ENCODE results near the gene TP53BP2.
"Not testable (repeated sequence)": the region's sequence is repeated elsewhere in the genome, so short reads cannot be mapped to it uniquely, and the experiment has no call there.

DNA sequence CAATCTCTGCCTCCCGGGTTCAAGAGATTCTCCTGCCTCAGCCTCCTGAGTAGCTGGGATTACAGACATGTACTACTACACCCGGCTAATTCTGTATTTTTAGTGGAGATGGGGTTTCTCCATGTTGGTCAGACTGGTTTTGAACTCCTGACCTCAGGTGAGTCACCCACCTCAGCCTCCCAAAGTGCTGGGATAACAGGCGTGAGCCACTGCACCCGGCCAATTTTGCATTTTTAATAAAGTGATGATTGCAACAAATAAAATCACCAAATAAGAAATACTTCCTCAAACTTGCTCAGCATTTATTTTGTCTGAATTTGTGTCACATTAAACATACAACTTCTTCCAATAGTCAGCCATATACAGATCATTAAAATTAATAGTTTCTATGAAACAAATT, 35.8 kb downstream of the TP53BP2 start:
- not testable (repeated sequence) for TF ChIP-seq TCF3 (IDR thresholded peaks at IDR 0.05; ENCODE audit: borderline replicate concordance, insufficient read depth, low read depth, low read length); POLR2A (IDR thresholded peaks at IDR 0.05; ENCODE audit: low read depth, low read length); HDGF (IDR thresholded peaks at IDR 0.05); SPI1 (IDR thresholded peaks at IDR 0.05; ENCODE audit: borderline replicate concordance, insufficient read depth, low read depth, low read length); SIN3A (IDR thresholded peaks at IDR 0.05; ENCODE audit: low read depth, low read length); SRF (IDR thresholded peaks at IDR 0.05; ENCODE audit: low read depth in 2 of 2, low read length in 2 of 2)
- TF ChIP-seq, protein P1, sequence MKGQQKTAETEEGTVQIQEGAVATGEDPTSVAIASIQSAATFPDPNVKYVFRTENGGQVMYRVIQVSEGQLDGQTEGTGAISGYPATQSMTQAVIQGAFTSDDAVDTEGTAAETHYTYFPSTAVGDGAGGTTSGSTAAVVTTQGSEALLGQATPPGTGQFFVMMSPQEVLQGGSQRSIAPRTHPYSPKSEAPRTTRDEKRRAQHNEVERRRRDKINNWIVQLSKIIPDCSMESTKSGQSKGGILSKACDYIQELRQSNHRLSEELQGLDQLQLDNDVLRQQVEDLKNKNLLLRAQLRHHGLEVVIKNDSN (IDR thresholded peaks at IDR 0.05; ENCODE audit: borderline replicate concordance, extremely low read length, insufficient read depth, low read depth, low read length): not testable (repeated sequence)
- TF ChIP-seq, protein P2, sequence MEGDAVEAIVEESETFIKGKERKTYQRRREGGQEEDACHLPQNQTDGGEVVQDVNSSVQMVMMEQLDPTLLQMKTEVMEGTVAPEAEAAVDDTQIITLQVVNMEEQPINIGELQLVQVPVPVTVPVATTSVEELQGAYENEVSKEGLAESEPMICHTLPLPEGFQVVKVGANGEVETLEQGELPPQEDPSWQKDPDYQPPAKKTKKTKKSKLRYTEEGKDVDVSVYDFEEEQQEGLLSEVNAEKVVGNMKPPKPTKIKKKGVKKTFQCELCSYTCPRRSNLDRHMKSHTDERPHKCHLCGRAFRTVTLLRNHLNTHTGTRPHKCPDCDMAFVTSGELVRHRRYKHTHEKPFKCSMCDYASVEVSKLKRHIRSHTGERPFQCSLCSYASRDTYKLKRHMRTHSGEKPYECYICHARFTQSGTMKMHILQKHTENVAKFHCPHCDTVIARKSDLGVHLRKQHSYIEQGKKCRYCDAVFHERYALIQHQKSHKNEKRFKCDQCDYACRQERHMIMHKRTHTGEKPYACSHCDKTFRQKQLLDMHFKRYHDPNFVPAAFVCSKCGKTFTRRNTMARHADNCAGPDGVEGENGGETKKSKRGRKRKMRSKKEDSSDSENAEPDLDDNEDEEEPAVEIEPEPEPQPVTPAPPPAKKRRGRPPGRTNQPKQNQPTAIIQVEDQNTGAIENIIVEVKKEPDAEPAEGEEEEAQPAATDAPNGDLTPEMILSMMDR (IDR thresholded peaks at IDR 0.05 in 2 of 3, conservative IDR thresholded peaks at IDR 0.05 in 1 of 3; ENCODE audit: control insufficient read depth in 2 of 3, extremely low read depth in 1 of 3, insufficient read depth in 1 of 3, low read depth in 3 of 3, low read length in 3 of 3): not testable (repeated sequence)

All from GM12878 (cell line).